GM23248 (cell line): ENCODE measurements around the gene JAK3. TPM values are rescaled to one million over a fixed set of nuclear protein-coding genes. Genes with fewer than 3 reads are reported as not detected.

ENCODE experiments used
- DNase-seq: peaks from one replicate; pipeline ENCODE4 v3.0.0-alpha.2; 2015
- H2AFZ ChIP-seq: fragments of 200-600 bp; sonication (generic); 2 replicates; pipeline ENCODE4 v1.6.1; 2016; ENCODE audit warnings: antibody characterized with exemption
- H3F3A ChIP-seq: fragments of 200-600 bp; sonication (generic); 2 replicates; pipeline ENCODE4 v1.6.1; 2016; ENCODE audit warnings: mild to moderate bottlenecking, antibody characterized with exemption, mixed run types; ENCODE audit not compliant: insufficient read depth
- H3K27ac ChIP-seq: fragments of 200-600 bp; sonication (generic); 2 replicates; pipeline ENCODE4 v1.5.1; 2016; ENCODE audit warnings: mild to moderate bottlenecking
- H3K27me3 ChIP-seq: fragments of 200-600 bp; sonication (generic); replicated peaks from 2 replicates; pipeline ENCODE4 v1.6.1; 2016; ENCODE audit warnings: mild to moderate bottlenecking; ENCODE audit not compliant: insufficient read depth
- H3K36me3 ChIP-seq: fragments of 200-600 bp; sonication (generic); 2 replicates; pipeline ENCODE4 v1.6.1; 2016; ENCODE audit warnings: low read depth, mild to moderate bottlenecking
- H3K4me1 ChIP-seq: fragments of 200-600 bp; sonication (generic); 2 replicates; pipeline ENCODE4 v1.6.1; 2016; ENCODE audit warnings: mild to moderate bottlenecking; ENCODE audit not compliant: insufficient read depth
- H3K4me2 ChIP-seq: fragments of 200-600 bp; sonication (generic); one replicate; pipeline ENCODE4 v1.6.1; 2016; ENCODE audit warnings: mild to moderate bottlenecking; ENCODE audit not compliant: unreplicated experiment
- H3K4me3 ChIP-seq: fragments of 200-600 bp; sonication (generic); 2 replicates; pipeline ENCODE4 v1.5.1; 2016; ENCODE audit warnings: mild to moderate bottlenecking
- H3K79me2 ChIP-seq: fragments of 200-600 bp; sonication (generic); 2 replicates; pipeline ENCODE4 v1.6.1; 2016; ENCODE audit warnings: mild to moderate bottlenecking; ENCODE audit not compliant: insufficient read depth
- H3K9ac ChIP-seq: fragments of 200-600 bp; sonication (generic); 2 replicates; pipeline ENCODE4 v1.6.1; 2016; ENCODE audit warnings: mild to moderate bottlenecking
- H3K9me2 ChIP-seq: fragments of 200-600 bp; sonication (generic); 2 replicates; pipeline ENCODE4 v1.6.1; 2016; ENCODE audit warnings: mixed run types, mild to moderate bottlenecking, moderate library complexity; ENCODE audit not compliant: insufficient read depth
- H3K9me3 ChIP-seq: fragments of 200-600 bp; sonication (generic); one replicate; pipeline ENCODE4 v1.6.1; 2017; ENCODE audit warnings: low read depth
- H4K20me1 ChIP-seq: fragments of 200-600 bp; sonication (generic); 2 replicates; pipeline ENCODE4 v1.6.0; 2016; ENCODE audit not compliant: insufficient read depth
- EZH2 ChIP-seq: fragments of 200-600 bp; sonication (generic); IDR thresholded peaks from 2 replicates; pipeline ENCODE4 v1.6.1; 2018; ENCODE audit warnings: antibody characterized with exemption, mild to moderate bottlenecking; ENCODE audit not compliant: insufficient read depth, poor library complexity, severe bottlenecking
- EZH2phosphoT487 ChIP-seq: fragments of 200-600 bp; sonication (generic); IDR thresholded peaks from 2 replicates; pipeline ENCODE4 v1.6.1; 2018; ENCODE audit warnings: antibody characterized with exemption, moderate library complexity, mild to moderate bottlenecking, low read depth; ENCODE audit not compliant: insufficient read depth
- WGBS, 2 experiments: methylation state at CpG; one replicate each; pipeline ENCODE4 v1.1.6; 2015 to 2017; ENCODE audit warnings: low lambda C conversion rate in 2 of 2, low coverage in 1 of 2; ENCODE audit errors: missing lambda C conversion rate in 2 of 2; 5-methylcytosine and 5-hydroxymethylcytosine counted together
- in situ Hi-C: fragments of 300-500 bp; cut with MboI; formaldehyde crosslinking; loops from 2 replicates; pipeline ENCODE4 v1.15.0; 2020
- polyA plus RNA-seq: library from polyadenylated mRNA; unstranded; fragments of >200 nt; fragmentation: Nextera tagmentation; extraction: Ambion mirVana; gene quantifications from 2 replicates; pipeline ENCODE4 v1.2.1, GENCODE V29; 2016
- total RNA-seq: library from RNA; depleted of rRNA; stranded (reverse); fragments of >200 nt; shearing (Covaris generic); gene quantifications from 2 replicates; pipeline ENCODE4 v1.2.3, GENCODE V29; 2014

Gene JAK3
- total and polyA plus RNA-seq, 2 experiments from 2014 or later, result 5.0 to 5.9 TPM

- no peak overlapping the region for H3K9ac ChIP-seq
- WGBS, 2 experiments, result 83 to 85% methylated on average over 1 of the region's 1 CpG
- no peak for DNase-seq
These were observed 50.9 kb downstream of the JAK3 start for GRCh38 chr19:17796838-17797423.

GRCh38 chr19:17796013-17796837 lies 51.6 kb downstream of the JAK3 start:
- no peak overlapping the region for H3K4me3 ChIP-seq
- no peak overlapping the region for H3K9ac ChIP-seq
- H3K27ac ChIP-seq, result no peak overlapping the region
- H3K9me3 ChIP-seq, result no peaks in the 10 kb centered on the region
- H2AFZ ChIP-seq, result no peak overlapping the region
- no peak for TF ChIP-seq EZH2phosphoT487
- TF ChIP-seq EZH2, result no peak
- no peak for DNase-seq
- peaks cover 28% of the 10 kb centered on the region for H3K27me3 ChIP-seq
- no peaks in the 10 kb centered on the region for H3K79me2 ChIP-seq
- WGBS, 2 experiments, result 69 to 70% methylated on average over 6 of the region's 6 CpGs
- no peaks in the 10 kb centered on the region for H3K4me1 ChIP-seq
- in situ Hi-C loops, result no loop called here
- no peaks in the 10 kb centered on the region for H3K36me3 ChIP-seq
- H3K4me2 ChIP-seq, result no peak overlapping the region
- no peaks in the 10 kb centered on the region for H4K20me1 ChIP-seq
- H3F3A ChIP-seq, result no peaks in the 10 kb centered on the region
- no peaks in the 10 kb centered on the region for H3K9me2 ChIP-seq

More at GRCh38 chr19:17796838-17797423, 50.9 kb downstream of the JAK3 start:
- Histone ChIP-seq H3K4me3 (no peak overlapping the region), H3K27ac (no peak overlapping the region), H3K4me2 (no peak overlapping the region), H4K20me1 (no peaks in the 10 kb centered on the region), H3K36me3 (no peaks in the 10 kb centered on the region), H3K4me1 (no peaks in the 10 kb centered on the region), H3K27me3 (peaks cover 28% of the 10 kb centered on the region), H3K79me2 (no peaks in the 10 kb centered on the region), H3K9me3 (no peaks in the 10 kb centered on the region), H3F3A (no peaks in the 10 kb centered on the region), H3K9me2 (no peaks in the 10 kb centered on the region), H2AFZ (no peak overlapping the region)
- in situ Hi-C loops, result no loop called here
- TF ChIP-seq EZH2, result no peak
- no peak for TF ChIP-seq EZH2phosphoT487

- Histone ChIP-seq H3K4me2 (no peak overlapping the region), H3K36me3 (no peaks in the 10 kb centered on the region), H3F3A (no peaks in the 10 kb centered on the region), H3K79me2 (no peaks in the 10 kb centered on the region), H3K27ac (no peak overlapping the region), H3K9me2 (no peaks in the 10 kb centered on the region), H3K9me3 (no peaks in the 10 kb centered on the region), H3K27me3 (peaks cover 28% of the 10 kb centered on the region), H3K9ac (no peak overlapping the region), H4K20me1 (no peaks in the 10 kb centered on the region), H3K4me3 (no peak overlapping the region), H2AFZ (no peak overlapping the region), H3K4me1 (no peaks in the 10 kb centered on the region)
- no peak for TF ChIP-seq EZH2phosphoT487
- no peak for TF ChIP-seq EZH2
- no peak for DNase-seq
- in situ Hi-C loops, result no loop called here
- 28 to 30% methylated on average over 14 of the region's 14 CpGs for WGBS, 2 experiments
These were observed 52.3 kb downstream of the JAK3 start for GRCh38 chr19:17795495-17795856.

GRCh38 chr19:17794731-17795494 lies 52.9 kb downstream of the JAK3 start, which contains the start of gene B3GNT3:
B3GNT3 (plus strand) TSS chr19:17795138; CDS start chr19:17807808, 12,670 bp downstream.
- in situ Hi-C loops, result no loop called here
- Histone ChIP-seq H4K20me1 (no peaks in the 10 kb centered on the region), H3K4me1 (no peaks in the 10 kb centered on the region), H3K4me2 (no peak within 1 kb of the TSS), H3K36me3 (no peaks in the 10 kb centered on the region), H3K27ac (no peak within 1 kb of the TSS), H3K4me3 (peak within 1 kb of the TSS; percentile 40; the same call in 1 of the 2 replicates), H3K9me3 (no peaks in the 10 kb centered on the region), H3K79me2 (no peaks in the 10 kb centered on the region), H3K9ac (no peak within 1 kb of the TSS), H3K27me3 (peaks cover 28% of the 10 kb centered on the region), H3F3A (no peaks in the 10 kb centered on the region), H3K9me2 (no peaks in the 10 kb centered on the region), H2AFZ (peak within 1 kb of the TSS; percentile 37; the same call in 1 of the 2 replicates)
- DNase-seq, result peak; percentile 37
- 3 to 7% methylated on average over 26 to 41 of the region's 50 CpGs for WGBS, 2 experiments
- no peak for TF ChIP-seq EZH2phosphoT487
- peak; percentile 80 for TF ChIP-seq EZH2
